Measurements from ENCODE around the gene UHMK1.

GRCh38 chr1:162530988-162531319, 33.3 kb downstream of the UHMK1 start:
- TF ChIP-seq EZH2 (IDR thresholded peaks at IDR 0.05) (no peak), POLR2AphosphoS5 (IDR thresholded peaks at IDR 0.05; ENCODE audit: borderline replicate concordance, low read depth, low read length) (no peak)

All from SK-N-MC (cell line).